ENCODE results near the gene NEGR1.

NEGR1 gene

GRCh38 chr1:72230746-72231145 lies 51.6 kb downstream of the NEGR1 start:
- no peak for DNase-seq (ENCODE audit: low read depth)

- DNase-seq (ENCODE audit: low read depth) = no peak
Observed at GRCh38 chr1:72229893-72230292, 52.4 kb downstream of the NEGR1 start.

GRCh38 chr1:72227667-72228066 lies 54.7 kb downstream of the NEGR1 start:
- no peak for DNase-seq (ENCODE audit: low read depth)

- no peak for DNase-seq (ENCODE audit: low read depth)
Observed at GRCh38 chr1:72224506-72224905, 57.8 kb downstream of the NEGR1 start.

GRCh38 chr1:72221811-72222210 lies 60.5 kb downstream of the NEGR1 start:
- no peak for DNase-seq (ENCODE audit: low read depth)

- no peak for DNase-seq (ENCODE audit: low read depth)
Observed at GRCh38 chr1:72218141-72218739, 64.1 kb downstream of the NEGR1 start.

GRCh38 chr1:72207059-72207458 lies 75.3 kb downstream of the NEGR1 start:
- DNase-seq (ENCODE audit: low read depth) = no peak

GRCh38 chr1:72202761-72203160 lies 79.6 kb downstream of the NEGR1 start:
- no peak for DNase-seq (ENCODE audit: low read depth)

GRCh38 chr1:72197786-72198185 lies 84.6 kb downstream of the NEGR1 start:
- no peak for DNase-seq (ENCODE audit: low read depth)

- no peak for DNase-seq (ENCODE audit: low read depth)
Observed at GRCh38 chr1:72186733-72187307, 95.5 kb downstream of the NEGR1 start.

GRCh38 chr1:72184099-72184701 lies 98.1 kb downstream of the NEGR1 start:
- no peak for DNase-seq (ENCODE audit: low read depth)

GRCh38 chr1:72182859-72183258 lies 99.5 kb downstream of the NEGR1 start:
- DNase-seq (ENCODE audit: low read depth) = no peak

- no peak for DNase-seq (ENCODE audit: low read depth)
Observed at GRCh38 chr1:72178266-72178665, 104.1 kb downstream of the NEGR1 start.

- DNase-seq (ENCODE audit: low read depth) = no peak
Observed at GRCh38 chr1:72177711-72178110, 104.6 kb downstream of the NEGR1 start.

- DNase-seq (ENCODE audit: low read depth) = no peak
Observed at GRCh38 chr1:72170246-72170645, 112.1 kb downstream of the NEGR1 start.

GRCh38 chr1:72166426-72166825 lies 115.9 kb downstream of the NEGR1 start:
- DNase-seq (ENCODE audit: low read depth) = no peak

GRCh38 chr1:72150508-72150907 lies 131.8 kb downstream of the NEGR1 start:
- DNase-seq (ENCODE audit: low read depth) = no peak

GRCh38 chr1:72141875-72142274 lies 140.5 kb downstream of the NEGR1 start:
- no peak for DNase-seq (ENCODE audit: low read depth)

- DNase-seq (ENCODE audit: low read depth) = no peak
Observed at GRCh38 chr1:72140222-72140621, 142.1 kb downstream of the NEGR1 start.

GRCh38 chr1:72137656-72138055 lies 144.7 kb downstream of the NEGR1 start:
- DNase-seq (ENCODE audit: low read depth) = no peak

- DNase-seq (ENCODE audit: low read depth) = no peak
Observed at GRCh38 chr1:72129869-72130268, 152.5 kb downstream of the NEGR1 start.

- no peak for DNase-seq (ENCODE audit: low read depth)
Observed at GRCh38 chr1:72122099-72122880, 160.0 kb downstream of the NEGR1 start.

GRCh38 chr1:72119491-72119890 lies 162.8 kb downstream of the NEGR1 start:
- no peak for DNase-seq (ENCODE audit: low read depth)

Data from activated T-helper 1 cell treated with Interleukin-2 at 50 U/mL for 16 hours (primary cell).